ENCODE data around the gene NUDT5.
"Not testable (repeated sequence)": the region's sequence is repeated elsewhere in the genome, so short reads cannot be mapped to it uniquely, and the experiment has no call there.

The NUDT5 gene

GRCh38 chr10:12202226-12202625, 6.5 kb upstream of the NUDT5 start:
- DNase-seq = no peak

DNA sequence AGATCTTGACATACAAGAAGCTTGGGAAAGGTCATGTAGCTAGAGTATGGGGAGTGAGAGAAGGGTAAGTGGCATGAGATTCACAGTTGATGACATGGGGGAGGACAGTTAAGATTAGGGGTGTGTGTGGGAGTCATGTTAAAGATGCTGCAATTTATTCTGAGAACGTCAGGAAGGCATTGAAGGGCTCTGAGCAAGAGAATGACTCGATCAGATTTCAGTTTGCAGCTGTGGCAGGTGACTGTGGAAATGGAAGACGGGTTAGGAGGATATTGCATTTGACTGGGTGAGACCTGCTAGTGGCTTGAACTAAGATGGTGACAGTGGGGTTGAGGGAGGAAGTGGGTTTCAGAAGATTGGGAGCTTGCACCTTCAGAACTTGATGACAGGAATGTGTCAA, 5.9 kb upstream of the NUDT5 start:
- no peak for DNase-seq

GRCh38 chr10:12200850-12201249, 5.2 kb upstream of the NUDT5 start:
- DNase-seq = no peak

GRCh38 chr10:12198156-12198555, 2.5 kb upstream of the NUDT5 start:
- DNase-seq = no peak

GRCh38 chr10:12196531-12197211, 980 bp upstream of the NUDT5 start:
- no peak for DNase-seq

GRCh38 chr10:12195281-12195602, 449 bp downstream of the NUDT5 start:
- no peak for DNase-seq

GRCh38 chr10:12194752-12195271, 879 bp downstream of the NUDT5 start:
- peak; percentile 31 for DNase-seq

- no peak for DNase-seq
These were observed 2.5 kb downstream of the NUDT5 start for GRCh38 chr10:12193193-12193592.

GRCh38 chr10:12191715-12192114, 4.0 kb downstream of the NUDT5 start:
- no peak for DNase-seq

DNA sequence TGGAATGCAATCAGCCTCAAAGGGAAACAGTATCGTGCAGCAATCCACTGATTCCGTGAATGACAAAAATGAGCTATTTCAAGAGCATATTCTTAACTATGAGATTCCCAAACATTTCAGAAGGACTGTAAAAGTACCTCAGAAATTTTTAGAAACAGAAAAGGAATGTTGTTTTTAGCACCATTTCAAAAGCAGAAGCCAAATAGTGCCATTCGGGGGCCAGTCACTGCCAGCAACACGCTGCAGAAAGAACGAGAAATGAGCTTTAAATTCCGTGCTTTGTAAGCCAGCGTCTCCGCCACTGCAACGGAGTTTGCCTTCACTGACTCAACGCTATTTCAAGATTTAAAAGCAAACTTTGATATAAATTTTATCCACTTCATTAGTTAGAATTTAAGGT, 6.3 kb downstream of the NUDT5 start:
- DNase-seq = no peak

DNA sequence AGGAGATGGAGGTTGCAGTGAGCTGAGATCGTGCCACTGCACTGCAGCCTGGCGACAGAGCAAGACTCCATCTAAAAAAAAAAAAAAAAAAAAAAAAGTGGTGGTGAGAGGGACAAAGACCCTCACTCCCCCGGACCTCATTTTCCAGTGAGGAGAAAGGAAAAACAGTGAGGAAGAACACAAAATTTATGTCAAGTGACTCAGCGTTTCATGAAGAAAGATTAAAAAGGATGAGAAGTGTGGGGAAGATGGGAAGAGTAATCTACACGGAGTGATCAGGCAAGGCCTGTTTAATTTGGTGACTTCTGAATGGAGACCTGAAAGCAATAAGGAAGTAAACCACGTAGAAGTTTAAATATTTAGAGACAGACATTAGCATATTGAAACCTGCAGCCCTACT, 7.0 kb downstream of the NUDT5 start:
- DNase-seq = no peak

DNA sequence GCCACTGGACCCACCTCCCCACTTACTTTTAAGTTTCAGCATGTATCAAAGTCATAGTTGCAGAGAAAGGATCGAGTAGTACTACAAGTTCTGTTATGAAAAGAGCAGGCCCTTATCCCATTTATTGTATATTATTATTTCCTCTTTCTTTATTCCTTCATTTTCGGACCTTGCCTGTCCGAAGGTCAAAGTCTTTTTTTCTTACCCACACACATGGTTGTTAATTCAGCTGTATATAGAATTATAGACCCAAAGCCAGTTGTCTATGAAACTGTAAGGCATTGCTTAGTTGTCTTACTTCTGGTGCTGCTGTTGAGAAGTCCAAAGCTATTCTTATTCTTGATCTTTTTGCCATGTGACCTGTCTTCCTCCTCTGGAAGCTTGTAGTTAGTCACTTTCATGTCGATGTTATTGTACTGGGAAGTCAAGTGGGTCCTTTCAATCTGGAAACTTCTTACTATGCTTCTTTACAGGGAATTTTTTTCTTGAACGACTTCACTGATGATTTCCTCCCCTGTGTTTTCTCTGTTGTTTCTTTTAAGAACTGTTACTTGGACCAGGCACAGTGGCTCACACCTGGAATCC, 8.3 kb downstream of the NUDT5 start:
- DNase-seq = no peak

DNA sequence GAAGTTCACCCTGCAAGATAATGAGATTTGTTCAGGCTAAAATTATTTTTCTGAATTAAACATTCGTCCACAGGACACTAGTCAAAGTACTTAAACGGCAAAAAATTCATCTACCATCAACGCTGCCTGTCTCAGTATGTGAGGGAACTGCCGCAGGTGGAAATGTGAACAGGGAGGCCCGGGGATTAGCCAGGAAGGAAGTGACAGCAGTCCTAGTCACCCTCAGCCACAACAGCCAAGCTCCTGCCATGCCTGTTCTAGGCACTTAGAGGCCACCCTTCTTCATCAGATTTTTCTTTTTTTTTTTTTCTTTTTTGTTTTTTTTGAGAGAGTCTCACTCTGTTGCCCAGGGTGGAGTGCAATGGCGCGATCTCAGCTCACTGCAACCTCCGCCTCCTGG, 9.4 kb downstream of the NUDT5 start:
- no peak for DNase-seq

DNA sequence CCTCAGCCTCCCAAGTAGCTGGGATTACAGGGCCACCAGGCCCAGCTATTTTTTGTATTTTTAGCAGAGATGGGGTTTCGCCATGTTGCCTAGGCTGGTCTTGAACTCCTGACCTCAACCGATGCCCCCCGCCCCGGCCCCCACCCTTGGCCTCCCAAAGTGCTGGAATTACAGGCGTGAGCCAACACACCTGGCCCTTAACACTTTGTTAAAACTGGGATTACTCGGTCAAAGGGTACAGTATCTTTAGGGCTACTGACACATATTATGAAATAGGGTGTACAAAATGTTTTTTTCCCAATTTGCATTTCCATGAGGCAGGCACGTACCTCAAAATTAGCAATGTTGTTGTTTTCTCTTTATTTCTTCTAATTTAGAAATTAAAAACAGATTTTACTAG, 11.5 kb downstream of the NUDT5 start:
- DNase-seq = no peak

DNA sequence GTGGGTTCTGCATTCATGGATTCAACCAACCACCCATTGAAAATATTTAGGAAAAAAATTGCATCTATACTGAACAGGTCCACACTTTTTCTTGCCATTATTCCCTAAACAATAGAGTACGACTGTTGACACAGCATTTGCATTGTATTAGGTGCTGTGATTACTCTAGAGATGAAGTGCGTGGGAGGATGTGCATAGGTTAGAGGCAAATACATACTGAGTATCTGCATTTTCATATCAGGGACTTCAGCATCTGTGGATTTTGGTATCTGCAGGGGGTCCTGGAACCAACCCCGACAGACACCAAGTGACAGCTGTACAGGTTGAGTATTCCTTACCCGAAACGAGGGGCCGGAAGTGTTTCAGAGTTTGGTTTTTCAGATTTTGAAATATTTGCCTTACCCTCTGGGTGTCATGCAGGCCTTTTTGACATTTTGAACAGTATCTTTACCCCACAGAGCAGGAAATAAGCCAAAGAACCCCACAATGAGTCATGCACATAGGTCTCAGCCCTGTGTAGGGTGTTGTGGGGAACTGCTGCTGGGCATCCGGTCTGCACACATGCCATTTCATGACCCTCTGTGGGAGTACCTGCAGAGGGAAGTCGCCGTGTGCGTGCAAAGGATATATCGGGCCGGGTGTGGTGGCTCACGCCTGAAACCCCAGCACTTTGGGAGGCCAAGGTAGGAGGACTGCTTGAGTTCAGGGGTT, 14.5 kb downstream of the NUDT5 start:
- DNase-seq = peak; percentile 56

GRCh38 chr10:12180221-12180974, 15.3 kb downstream of the NUDT5 start:
- DNase-seq = no peak

GRCh38 chr10:12179606-12180170, 16.0 kb downstream of the NUDT5 start:
- no peak for DNase-seq

DNA sequence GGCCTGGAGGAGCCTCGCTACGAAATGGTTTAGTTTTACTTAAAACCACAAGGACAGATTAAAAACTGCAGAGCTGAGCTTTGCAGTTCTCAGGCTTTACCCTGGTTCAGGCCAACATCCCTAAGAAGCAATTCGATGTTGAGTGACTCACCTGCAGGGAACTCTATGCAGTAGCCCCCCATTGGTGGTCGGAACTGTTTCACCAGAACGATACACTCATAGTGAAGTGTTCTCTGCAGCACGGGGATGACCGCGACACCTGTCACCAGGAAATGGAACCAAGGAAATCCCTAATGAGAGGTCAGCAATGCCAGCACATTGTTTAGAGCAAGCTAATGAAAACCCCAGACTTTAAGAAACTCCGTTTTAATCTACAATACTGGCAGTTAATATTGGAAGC, 18.0 kb downstream of the NUDT5 start:
- DNase-seq = no peak

GRCh38 chr10:12171512-12171911, 24.2 kb downstream of the NUDT5 start:
- DNase-seq = not testable (repeated sequence)

GRCh38 chr10:12165999-12166775, 29.5 kb downstream of the NUDT5 start:
- no peak for DNase-seq

DNA sequence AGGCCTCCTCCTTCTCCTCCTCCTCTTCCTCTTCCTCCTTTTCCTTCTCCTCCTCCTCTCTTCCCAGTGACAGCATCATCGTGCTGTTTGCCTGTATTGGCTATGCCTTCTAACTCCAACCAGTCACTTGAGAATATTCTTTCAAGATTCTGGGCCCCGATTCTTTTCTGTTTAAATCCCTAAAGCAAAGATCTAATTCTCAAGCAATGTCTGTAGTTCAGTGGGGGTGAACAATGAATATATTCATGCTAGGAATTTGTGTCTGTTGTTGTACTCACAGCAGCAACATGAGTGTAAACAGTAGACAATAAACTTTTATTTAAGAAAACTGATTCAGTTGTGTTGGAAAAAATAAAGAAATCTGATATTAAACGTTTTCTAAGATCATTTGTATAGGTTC, 30.7 kb downstream of the NUDT5 start:
- no peak for DNase-seq

- DNase-seq = no peak
These were observed 31.6 kb downstream of the NUDT5 start for GRCh38 chr10:12164085-12164484.

Measured in activated naive CD4-positive, alpha-beta T cell treated with anti-CD3 and anti-CD28 coated beads, Interleukin-2, amount 50 U/mL, for 16 hours (primary cell).